Left kidney (tissue), 2 donors: ENCODE results near the gene ZNF24. TPM values are rescaled to one million over a fixed set of nuclear protein-coding genes. Genes with fewer than 3 reads are reported as not detected.

Source experiments
- DNase-seq: peaks from one replicate; pipeline ENCODE4 v3.0.0-alpha.2; 2013
- polyA plus RNA-seq: library from polyadenylated mRNA; unstranded; fragments of 120-200 nt; gene quantifications from one replicate; pipeline ENCODE4 v1.2.1, GENCODE V29; 2013; ENCODE audit not compliant: insufficient read length

The ZNF24 gene
- polyA plus RNA-seq, 1 donor = 84.1 TPM

DNA sequence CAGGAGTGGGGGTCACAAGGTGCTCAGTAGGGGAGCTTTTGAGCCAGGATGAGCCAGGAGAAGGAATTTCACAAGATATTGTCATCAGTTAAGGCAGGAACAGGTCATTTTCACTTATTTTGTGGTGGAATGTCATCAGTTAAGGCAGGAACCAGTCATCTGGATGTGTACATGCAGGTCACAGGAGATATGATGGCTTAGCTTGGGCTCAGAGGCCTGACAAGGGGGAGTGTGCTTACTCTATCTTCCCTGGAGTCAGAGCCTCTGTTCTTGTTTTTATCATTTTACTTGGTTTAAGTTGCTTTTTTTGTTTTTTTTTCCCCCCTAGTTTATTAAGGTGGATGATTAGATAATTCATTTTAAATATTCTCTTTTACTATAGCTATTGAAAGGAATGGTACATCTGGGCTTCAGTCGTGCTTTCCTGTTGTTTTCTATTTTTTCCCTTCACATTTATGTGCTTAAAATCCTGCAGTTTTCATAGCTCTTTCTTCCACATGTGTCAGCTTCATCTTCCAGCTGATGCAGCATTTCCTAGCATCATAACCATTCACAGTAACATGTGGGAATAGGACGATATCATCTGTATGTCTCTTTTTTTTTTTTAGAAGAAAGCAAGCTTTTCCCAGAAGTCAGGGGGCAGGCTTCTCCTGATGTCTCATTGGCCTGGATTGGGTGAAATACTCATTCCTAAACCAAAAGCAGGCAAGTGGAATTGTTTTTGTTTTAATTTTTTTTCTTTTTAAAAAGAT, 17.5 kb upstream of the ZNF24 start:
- no peak for DNase-seq

- DNase-seq = peak; percentile 83
These were observed 11.0 kb upstream of the ZNF24 start for GRCh38 chr18:35355140-35355618.

GRCh38 chr18:35352778-35353177, 8.6 kb upstream of the ZNF24 start:
- DNase-seq = no peak

DNA sequence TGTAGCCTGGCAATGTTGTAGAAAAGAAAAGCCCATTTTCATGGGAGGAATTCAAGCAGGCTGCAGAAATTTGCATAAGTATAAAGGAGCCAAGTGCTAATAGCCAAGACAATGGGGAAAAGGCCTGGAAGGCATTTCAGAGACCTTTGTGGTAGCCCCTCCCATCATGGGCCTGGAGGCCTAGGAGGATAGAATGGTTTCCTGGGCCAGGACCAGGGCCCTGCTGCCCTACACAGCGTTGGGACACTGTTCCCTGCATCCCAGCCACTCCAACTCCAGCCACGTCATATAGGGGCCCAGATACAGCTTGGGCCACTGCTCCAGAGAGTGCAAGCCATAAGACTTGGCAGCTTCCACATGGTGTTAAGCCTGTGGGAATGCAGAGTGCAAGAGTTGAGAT, 8.1 kb upstream of the ZNF24 start:
- DNase-seq = no peak

GRCh38 chr18:35348001-35348400, 3.8 kb upstream of the ZNF24 start:
- no peak for DNase-seq

GRCh38 chr18:35345950-35346349, 1.7 kb upstream of the ZNF24 start:
- no peak for DNase-seq

GRCh38 chr18:35345460-35345921, 1.3 kb upstream of the ZNF24 start:
- peak; percentile 66 for DNase-seq

DNA sequence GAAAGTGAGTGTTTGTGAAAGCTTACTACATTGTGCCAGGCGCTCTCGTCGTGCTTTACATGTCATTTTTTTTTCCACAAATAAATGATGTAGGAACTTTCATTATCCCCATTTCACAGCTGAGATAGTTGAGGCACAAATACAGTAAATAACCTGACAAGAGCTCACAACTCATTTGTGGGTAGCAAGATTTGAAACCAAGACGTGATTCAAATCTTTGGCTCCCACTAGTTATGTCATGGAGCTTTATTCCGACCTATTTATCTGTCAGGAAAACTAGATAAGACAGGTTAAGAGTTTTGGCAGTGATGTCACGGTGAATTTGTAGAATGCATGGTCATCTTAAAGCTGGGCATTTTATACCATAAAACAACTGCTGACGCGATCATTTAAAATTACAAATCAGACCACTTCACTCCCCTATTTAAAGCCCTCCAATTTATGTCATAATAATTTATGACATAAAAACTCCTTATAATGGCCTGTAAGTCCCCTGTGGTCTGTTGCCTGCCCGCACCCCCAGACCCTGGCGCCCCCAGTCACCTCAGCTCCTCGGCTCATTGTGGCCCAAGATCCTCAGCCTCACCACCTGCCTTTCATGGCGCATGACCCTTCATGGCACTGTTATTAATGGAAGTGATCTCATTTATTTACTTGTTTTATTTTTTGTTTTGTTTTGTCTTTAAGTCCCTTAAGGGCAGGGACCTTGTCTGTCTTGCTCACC, 678 bp upstream of the ZNF24 start:
- DNase-seq = no peak

GRCh38 chr18:35343488-35343935, 708 bp downstream of the ZNF24 start:
- no peak for DNase-seq

DNA sequence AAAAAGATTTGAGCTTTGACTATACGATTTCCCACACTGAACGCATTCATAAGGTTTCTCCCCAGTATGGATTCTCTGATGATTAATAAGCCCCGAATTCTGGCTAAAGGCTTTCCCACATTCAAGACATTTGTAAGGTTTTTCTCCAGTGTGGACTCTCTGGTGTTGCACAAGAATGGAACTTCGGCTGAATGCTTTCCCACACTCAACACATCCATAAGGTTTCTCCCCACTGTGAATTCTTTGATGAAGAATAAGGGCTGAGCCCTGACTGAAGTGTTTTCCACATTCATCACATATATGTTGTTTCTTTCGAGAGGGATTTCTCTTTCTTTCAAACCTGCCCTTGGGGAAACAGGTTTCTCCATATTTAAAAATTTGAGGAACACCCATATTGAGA, 6.9 kb downstream of the ZNF24 start:
- no peak for DNase-seq

DNA sequence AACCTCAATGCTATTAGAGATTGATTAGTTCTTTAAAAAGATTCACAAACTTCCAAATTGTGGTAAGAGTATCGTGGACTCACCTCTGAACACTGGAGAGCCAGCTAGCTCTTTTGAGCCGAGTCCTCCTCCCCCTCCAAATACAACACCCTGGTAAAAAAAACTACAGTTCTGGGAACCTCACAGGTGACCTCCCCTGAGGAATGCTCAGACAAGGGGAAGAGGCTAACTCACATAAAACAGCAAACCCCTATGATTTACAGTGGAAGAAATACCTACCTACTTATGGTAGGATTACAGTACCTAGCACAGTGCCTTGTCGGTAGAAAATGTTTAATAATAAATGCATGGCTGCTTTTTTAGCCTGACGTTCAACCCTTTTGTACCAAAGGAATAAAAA, 8.4 kb downstream of the ZNF24 start:
- no peak for DNase-seq

- DNase-seq = no peak
These were observed 9.4 kb downstream of the ZNF24 start for GRCh38 chr18:35334821-35335220.

DNA sequence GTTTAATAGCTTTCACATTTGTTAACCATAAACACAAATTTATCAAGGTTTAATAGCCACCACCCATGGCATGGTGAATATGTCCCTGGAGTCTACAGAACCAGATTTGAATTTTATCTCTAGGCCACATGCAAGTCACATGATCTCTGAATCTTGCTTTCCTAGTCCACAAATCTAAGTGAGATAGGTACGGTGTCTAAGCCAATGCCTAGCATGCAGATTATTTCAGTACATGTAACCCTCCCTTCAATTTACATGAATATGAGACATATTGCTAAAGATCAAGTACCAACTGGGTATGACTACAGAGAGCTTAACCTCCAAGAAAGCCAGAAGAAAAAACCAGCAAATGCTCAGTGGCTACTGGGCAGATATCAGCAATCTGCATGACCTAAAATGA, 10.0 kb downstream of the ZNF24 start:
- DNase-seq = no peak

DNA sequence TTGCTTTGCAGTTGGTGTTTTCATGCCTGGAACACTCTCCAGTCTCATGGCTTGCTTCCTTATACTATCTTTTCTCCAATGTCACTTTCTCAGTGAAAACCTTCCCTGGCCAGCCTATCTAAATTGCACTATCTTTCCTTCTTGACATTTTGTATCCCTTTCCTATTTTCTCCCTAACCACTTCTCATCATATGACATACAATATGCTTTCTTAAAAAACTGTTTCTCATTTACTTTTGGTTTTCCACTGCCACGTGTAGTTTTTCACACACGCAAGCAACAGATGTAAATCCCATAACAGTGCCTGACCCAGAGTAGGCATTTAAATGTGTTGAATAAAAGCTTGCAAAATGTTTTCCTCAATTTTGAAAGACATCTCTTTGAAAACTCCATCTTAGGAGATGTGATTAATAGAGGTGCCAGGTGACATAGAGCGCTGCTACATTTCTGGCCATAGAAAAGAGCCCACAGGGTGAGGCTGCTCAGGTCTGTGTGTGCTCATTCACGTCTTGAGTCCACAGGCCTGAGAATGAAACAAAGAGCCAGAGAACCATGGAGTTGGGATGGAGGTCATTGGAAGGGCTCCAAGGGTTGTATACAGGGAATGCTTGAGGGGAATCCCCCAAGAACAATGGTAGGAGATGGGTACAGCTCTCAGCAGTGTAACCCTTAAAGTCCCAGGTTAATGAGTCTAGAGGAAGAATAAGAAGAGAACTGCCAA, 12.7 kb downstream of the ZNF24 start:
- DNase-seq = no peak

DNA sequence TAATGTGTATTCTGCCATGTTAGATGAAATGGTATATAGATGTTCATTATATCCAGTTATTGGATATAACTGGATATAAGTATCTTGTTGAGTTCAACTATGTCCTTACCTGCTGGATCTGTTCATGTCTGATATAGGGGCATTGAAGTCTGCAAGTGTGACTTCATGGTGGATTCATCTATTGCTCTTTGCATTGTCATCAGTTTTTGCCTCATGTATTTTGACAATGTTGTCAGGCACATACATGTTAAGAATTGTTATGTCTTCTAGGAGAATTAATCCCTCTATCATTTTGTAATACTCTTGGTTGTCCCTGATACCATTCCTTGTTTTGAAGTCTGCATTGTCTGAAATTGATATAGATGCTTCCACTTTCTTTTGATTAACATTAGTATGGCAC, 15.4 kb downstream of the ZNF24 start:
- DNase-seq = no peak

DNA sequence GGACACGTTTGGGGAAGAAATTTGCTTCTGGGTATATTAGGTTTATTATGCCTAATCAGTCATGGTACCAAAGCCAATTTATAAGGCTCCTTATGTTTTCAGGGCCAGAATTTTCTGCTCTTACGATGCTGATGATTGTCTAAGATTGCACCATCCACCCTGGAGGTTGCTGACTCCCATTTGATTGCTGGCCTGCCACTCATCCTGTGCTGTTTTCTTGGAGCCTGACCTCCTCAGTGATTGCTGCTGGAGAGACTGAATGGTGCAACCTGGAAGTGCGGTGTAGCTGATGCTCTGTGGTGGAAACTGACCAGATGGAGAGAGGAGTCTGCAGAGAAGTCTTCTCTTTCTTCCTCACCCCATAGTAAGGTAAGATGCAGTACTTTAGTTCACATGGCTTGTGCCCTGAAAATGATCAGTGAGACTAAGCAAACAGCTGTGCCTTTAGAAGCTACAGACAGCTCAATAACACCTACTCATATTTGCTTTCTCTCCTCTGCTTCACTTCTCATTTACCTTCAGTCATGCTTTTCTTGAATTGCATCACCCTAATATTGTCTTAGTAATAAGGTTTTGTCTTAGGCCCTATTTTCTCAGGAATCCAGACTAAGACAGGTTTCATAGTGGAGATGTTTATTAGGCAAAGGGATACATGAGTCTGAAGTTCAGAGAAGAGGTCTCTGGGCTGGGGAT, 17.4 kb downstream of the ZNF24 start:
- DNase-seq = no peak

GRCh38 chr18:35324926-35325655, 19.1 kb downstream of the ZNF24 start:
- no peak for DNase-seq

DNA sequence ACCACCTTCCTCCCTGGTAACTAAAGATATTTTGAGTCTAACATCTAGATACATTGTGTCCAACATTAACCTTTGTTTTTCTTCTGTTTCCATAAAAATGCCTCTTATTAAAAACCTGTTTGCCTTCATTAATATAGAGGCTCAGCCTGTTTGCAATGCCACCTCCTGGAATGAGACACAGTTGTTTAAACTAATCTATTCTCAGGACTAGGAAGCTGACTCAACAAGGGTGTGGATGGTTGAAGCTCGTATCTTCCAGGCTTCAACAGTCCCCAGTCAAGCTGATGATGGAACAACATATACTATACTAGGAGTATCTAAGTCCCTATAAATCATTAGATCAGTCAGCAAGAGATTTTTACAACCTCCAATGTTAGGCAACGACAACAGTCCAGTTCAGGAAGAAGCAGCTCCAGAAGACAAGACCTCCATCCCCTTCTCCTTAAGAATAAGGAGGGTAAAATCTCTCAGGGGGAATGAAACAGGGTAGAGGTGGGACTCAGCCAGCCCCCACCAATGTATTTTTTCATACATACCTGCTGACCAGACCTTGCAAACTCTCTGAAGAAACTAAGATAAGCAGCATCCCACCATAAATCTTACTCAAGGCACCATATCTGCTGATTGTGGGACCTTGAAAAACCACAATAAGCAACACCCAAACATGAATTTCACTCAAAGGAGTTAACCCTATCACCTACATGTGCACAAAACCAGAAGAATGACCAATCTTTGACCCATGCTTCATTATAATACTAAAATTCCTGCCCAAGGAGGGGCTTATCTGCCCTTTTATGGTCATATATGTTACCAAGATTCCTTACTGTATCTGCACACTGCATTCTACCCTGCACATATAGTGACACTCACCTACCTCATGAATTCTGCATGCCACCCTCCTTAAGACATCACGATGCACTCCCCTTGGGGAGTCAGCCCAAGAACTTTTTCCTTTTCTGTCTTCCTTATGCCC, 21.4 kb downstream of the ZNF24 start:
- no peak for DNase-seq

DNA sequence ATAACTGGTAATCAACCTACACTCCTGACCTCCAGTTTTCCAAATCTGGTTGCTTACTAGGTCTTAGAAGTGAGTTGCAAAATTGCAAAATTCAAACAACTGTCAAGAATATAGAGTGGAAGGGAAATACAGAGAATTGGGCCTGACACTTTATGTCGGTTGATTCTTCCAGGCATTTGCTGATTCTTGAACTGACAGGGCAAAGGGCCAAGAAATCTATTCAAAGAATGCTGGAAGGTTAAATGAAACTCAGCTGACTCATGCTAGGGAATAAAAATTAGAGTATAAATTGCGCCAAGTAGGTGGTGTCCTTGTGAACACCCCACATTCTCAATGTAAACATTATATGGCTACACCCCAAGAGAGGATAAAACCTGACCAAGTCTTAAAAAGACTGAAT, 32.7 kb downstream of the ZNF24 start:
- no peak for DNase-seq

DNA sequence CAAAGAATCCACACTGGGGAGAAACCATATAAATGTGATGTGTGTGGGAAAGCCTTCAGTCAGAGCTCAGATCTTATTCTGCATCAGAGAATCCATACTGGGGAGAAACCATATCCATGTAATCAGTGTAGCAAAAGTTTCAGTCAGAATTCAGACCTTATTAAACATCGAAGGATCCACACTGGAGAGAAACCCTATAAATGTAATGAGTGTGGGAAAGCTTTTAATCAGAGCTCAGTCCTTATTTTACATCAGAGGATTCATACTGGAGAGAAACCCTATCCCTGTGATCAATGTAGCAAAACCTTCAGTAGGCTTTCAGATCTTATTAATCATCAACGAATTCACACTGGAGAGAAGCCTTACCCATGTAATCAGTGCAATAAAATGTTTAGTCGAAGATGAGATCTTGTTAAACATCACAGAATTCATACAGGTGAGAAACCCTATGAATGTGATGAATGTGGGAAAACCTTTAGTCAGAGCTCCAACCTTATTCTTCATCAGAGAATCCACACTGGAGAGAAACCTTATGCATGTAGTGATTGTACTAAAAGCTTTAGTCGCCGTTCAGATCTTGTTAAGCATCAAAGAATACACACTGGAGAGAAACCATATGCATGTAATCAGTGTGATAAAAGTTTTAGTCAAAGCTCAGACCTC, 37.5 kb downstream of the ZNF24 start:
- no peak for DNase-seq
